HEK293 (cell line): ENCODE results near the gene SLC7A14.

Experiments used
- CTCF ChIA-PET: fragments of 350-600 bp; formaldehyde crosslinking; extraction: SDS; loops from one replicate; lab custom pipeline; 2021; ENCODE audit warnings: antibody characterized with exemption; lab: Yijun Ruan, JAX
- POLR2A ChIA-PET: fragments of 300-600 bp; formaldehyde crosslinking; extraction: SDS; loops from one replicate; lab custom pipeline; 2020; ENCODE audit warnings: antibody characterized with exemption, inconsistent platforms; lab: Yijun Ruan, JAX
- H3K27ac ChIP-seq: fragments of 200-500 bp; sonication (Bioruptor generic); 2 replicates; pipeline ENCODE4 v1.5.1; 2014; ENCODE audit warnings: low read depth, low read length, control low read depth, inconsistent platforms; ENCODE audit errors: extremely low read depth
- H3K36me3 ChIP-seq, 2 experiments: fragments of 200-500 bp in 1 of 2; sonication (Bioruptor generic) in 1 of 2; 1 replicate in 1 of 2; 2 replicates in 1 of 2; pipeline ENCODE4 v1.5.1; 2014 to 2017; ENCODE audit warnings: inconsistent platforms in 2 of 2, low read length in 2 of 2; ENCODE audit not compliant: control insufficient read depth in 2 of 2, insufficient read depth in 1 of 2
- H3K4me1 ChIP-seq: fragments of 200-500 bp; sonication (Bioruptor generic); 2 replicates; pipeline ENCODE4 v1.5.1; 2014; ENCODE audit warnings: mild to moderate bottlenecking, low read length, inconsistent platforms; ENCODE audit not compliant: control insufficient read depth, insufficient read depth
- H3K4me3 ChIP-seq: 2 replicates; pipeline ENCODE4 v1.5.1; 2011; ENCODE audit warnings: low read depth, mild to moderate bottlenecking, control low read depth, low read length, moderate library complexity
- H3K9me3 ChIP-seq: fragments of 200-500 bp; sonication (Bioruptor generic); 2 replicates; pipeline ENCODE4 v1.5.1; 2014; ENCODE audit warnings: low read depth, low read length, inconsistent platforms; ENCODE audit not compliant: control insufficient read depth, insufficient read depth
- GFI1B ChIP-seq: fragments of 450-650 bp; formaldehyde crosslinking; IDR thresholded peaks from 2 replicates; pipeline ENCODE4 v1.5.1; 2016; ENCODE audit warnings: missing biosample characterization, missing genetic modification characterization
- GLIS2 ChIP-seq: fragments of 450-650 bp; formaldehyde crosslinking; IDR thresholded peaks from 2 replicates; pipeline ENCODE4 v1.5.1; 2016; ENCODE audit warnings: missing biosample characterization, missing genetic modification characterization
- KLF7 ChIP-seq: fragments of 450-650 bp; formaldehyde crosslinking; IDR thresholded peaks from 2 replicates; pipeline ENCODE4 v1.5.1; 2016; ENCODE audit warnings: missing biosample characterization, missing genetic modification characterization, borderline replicate concordance
- KLF8 ChIP-seq: fragments of 450-650 bp; formaldehyde crosslinking; IDR thresholded peaks from 2 replicates; pipeline ENCODE4 v1.5.1; 2016; ENCODE audit warnings: missing biosample characterization, missing genetic modification characterization
- SP3 ChIP-seq: fragments of 450-650 bp; formaldehyde crosslinking; IDR thresholded peaks from 2 replicates; pipeline ENCODE4 v1.5.1; 2016; ENCODE audit warnings: missing biosample characterization, missing genetic modification characterization
- SP7 ChIP-seq: fragments of 450-650 bp; formaldehyde crosslinking; IDR thresholded peaks from 2 replicates; pipeline ENCODE4 v1.5.1; 2016; ENCODE audit warnings: missing biosample characterization, missing genetic modification characterization
- ZBTB21 ChIP-seq: fragments of 450-650 bp; formaldehyde crosslinking; IDR thresholded peaks from 2 replicates; pipeline ENCODE4 v1.5.1; 2017; ENCODE audit warnings: missing biosample characterization, missing genetic modification characterization
- ZFP41 ChIP-seq: fragments of 450-650 bp; formaldehyde crosslinking; IDR thresholded peaks from 2 replicates; pipeline ENCODE4 v1.5.1; 2016; ENCODE audit warnings: missing biosample characterization, missing genetic modification characterization, borderline replicate concordance
- ZNF169 ChIP-seq: fragments of 450-650 bp; formaldehyde crosslinking; IDR thresholded peaks from 2 replicates; pipeline ENCODE4 v1.5.1; 2016; ENCODE audit warnings: missing biosample characterization, missing genetic modification characterization
- ZNF19 ChIP-seq: fragments of 450-650 bp; formaldehyde crosslinking; IDR thresholded peaks from 2 replicates; pipeline ENCODE4; 2016; ENCODE audit warnings: missing biosample characterization, missing genetic modification characterization, low read depth
- ZNF248 ChIP-seq: fragments of 450-650 bp; formaldehyde crosslinking; IDR thresholded peaks from 2 replicates; pipeline ENCODE4 v1.5.1; 2017; ENCODE audit warnings: missing biosample characterization, missing genetic modification characterization
- ZNF341 ChIP-seq: fragments of 450-650 bp; formaldehyde crosslinking; IDR thresholded peaks from 2 replicates; pipeline ENCODE4; 2016; ENCODE audit warnings: low read depth, missing biosample characterization, missing genetic modification characterization
- ZNF350 ChIP-seq: fragments of 450-650 bp; formaldehyde crosslinking; IDR thresholded peaks from 2 replicates; pipeline ENCODE4 v1.5.0; 2017; ENCODE audit warnings: missing biosample characterization, mild to moderate bottlenecking, missing genetic modification characterization
- ZNF433 ChIP-seq: fragments of 450-650 bp; formaldehyde crosslinking; IDR thresholded peaks from 2 replicates; pipeline ENCODE4 v1.5.1; 2016; ENCODE audit warnings: missing biosample characterization, missing genetic modification characterization, low read depth
- ZNF501 ChIP-seq: fragments of 450-650 bp; formaldehyde crosslinking; IDR thresholded peaks from 2 replicates; pipeline ENCODE4 v1.5.1; 2016; ENCODE audit warnings: missing biosample characterization, missing genetic modification characterization
- ZNF549 ChIP-seq: fragments of 450-650 bp; IDR thresholded peaks from 2 replicates; pipeline ENCODE4 v1.5.1; 2018; ENCODE audit warnings: missing biosample characterization, missing genetic modification characterization, mild to moderate bottlenecking, inconsistent platforms, moderate library complexity
- ZNF561 ChIP-seq: fragments of 450-650 bp; IDR thresholded peaks from 2 replicates; pipeline ENCODE4 v1.5.1; 2018; ENCODE audit warnings: missing biosample characterization, missing genetic modification characterization, borderline replicate concordance
- ZNF658 ChIP-seq: fragments of 450-650 bp; formaldehyde crosslinking; IDR thresholded peaks from 2 replicates; pipeline ENCODE4; 2016; ENCODE audit warnings: missing biosample characterization, missing genetic modification characterization
- ZNF701 ChIP-seq: fragments of 450-650 bp; formaldehyde crosslinking; IDR thresholded peaks from 2 replicates; pipeline ENCODE4 v1.5.1; 2016; ENCODE audit warnings: missing biosample characterization, missing genetic modification characterization
- TF ChIP-seq, protein P1 (sequence below): fragments of 450-650 bp; formaldehyde crosslinking; IDR thresholded peaks from 2 replicates; pipeline ENCODE4 v1.5.1; 2017; ENCODE audit warnings: missing biosample characterization, missing genetic modification characterization
- TF ChIP-seq, protein P2 (sequence below): fragments of 450-650 bp; formaldehyde crosslinking; conservative IDR thresholded peaks from 2 replicates; pipeline ENCODE4 v1.5.1; 2016; ENCODE audit warnings: low read depth, missing biosample characterization, missing genetic modification characterization
- TF ChIP-seq, protein P3 (sequence below): fragments of 450-650 bp; formaldehyde crosslinking; IDR thresholded peaks from 2 replicates; pipeline ENCODE4 v1.5.1; 2016; ENCODE audit warnings: missing biosample characterization, missing genetic modification characterization

SLC7A14 gene

GRCh38 chr3:170520996-170521395, 64.9 kb downstream of the SLC7A14 start:
- H3K9me3 ChIP-seq = no peaks in the 10 kb centered on the region
- no peak overlapping the region for H3K4me3 ChIP-seq
- H3K36me3 ChIP-seq = no peaks in the 10 kb centered on the region
- ChIA-PET CTCF (interaction anchor here (0.6 kb wide), 1 partner anchor 18 kb away, joined by 3 read pairs; no protein-coding TSS in a partner anchor), POLR2A (no interaction called here)
- TF ChIP-seq ZNF701 (tag by site-specific recombination) (no peak), ZNF350 (tag by site-specific recombination) (no peak), ZNF549 (no peak), ZNF169 (tag by site-specific recombination) (no peak), ZBTB21 (tag by site-specific recombination) (no peak), SP7 (tag by site-specific recombination) (no peak), ZNF561 (no peak)
- TF ChIP-seq, protein P1, sequence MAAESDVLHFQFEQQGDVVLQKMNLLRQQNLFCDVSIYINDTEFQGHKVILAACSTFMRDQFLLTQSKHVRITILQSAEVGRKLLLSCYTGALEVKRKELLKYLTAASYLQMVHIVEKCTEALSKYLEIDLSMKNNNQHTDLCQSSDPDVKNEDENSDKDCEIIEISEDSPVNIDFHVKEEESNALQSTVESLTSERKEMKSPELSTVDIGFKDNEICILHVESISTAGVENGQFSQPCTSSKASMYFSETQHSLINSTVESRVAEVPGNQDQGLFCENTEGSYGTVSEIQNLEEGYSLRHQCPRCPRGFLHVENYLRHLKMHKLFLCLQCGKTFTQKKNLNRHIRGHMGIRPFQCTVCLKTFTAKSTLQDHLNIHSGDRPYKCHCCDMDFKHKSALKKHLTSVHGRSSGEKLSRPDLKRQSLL (tag by site-specific recombination) = no peak
- H3K27ac ChIP-seq = no peak overlapping the region
- H3K4me1 ChIP-seq = peaks cover 3% of the 10 kb centered on the region; the same call in 1 of the 2 replicates

DNA sequence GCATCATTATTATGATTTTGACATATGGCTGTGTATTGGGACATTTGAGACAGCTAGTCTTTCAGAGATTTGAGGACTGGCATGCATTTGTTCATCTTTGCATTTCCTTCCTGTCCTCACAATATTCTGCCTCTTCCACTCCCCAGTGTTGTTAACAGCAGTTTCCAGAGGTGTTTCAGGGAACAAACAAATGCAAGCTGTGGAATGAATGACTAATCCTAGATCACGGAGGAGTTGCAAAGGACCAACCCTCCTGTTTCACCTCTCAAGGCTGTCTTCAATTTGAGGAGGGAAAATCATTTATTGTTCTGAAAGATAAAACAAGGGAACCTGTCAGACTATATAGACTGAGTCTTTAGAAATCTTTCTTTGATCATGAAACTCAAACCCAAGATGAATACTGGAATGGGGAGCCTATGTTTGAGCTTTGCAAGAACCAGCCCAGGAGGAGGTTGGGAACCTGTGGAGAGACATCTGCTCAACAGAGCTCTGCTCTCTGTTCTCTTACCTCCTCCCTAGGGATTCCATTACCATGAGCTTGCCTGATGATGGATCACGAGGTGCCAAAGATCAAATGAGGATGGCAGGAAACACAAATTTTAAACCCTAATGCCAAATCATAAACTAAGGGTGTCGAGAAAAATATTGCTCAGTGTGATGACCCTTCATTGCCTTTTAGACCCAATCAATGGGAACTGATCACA, 68.5 kb downstream of the SLC7A14 start:
- TF ChIP-seq ZNF433 (tag by site-specific recombination) (no peak), ZNF658 (tag by site-specific recombination) (no peak), ZNF19 (tag by site-specific recombination) (no peak), ZFP41 (tag by site-specific recombination) (no peak), KLF7 (tag by site-specific recombination) (no peak), GLIS2 (tag by site-specific recombination) (no peak), ZNF248 (tag by site-specific recombination) (no peak), ZNF501 (tag by site-specific recombination) (no peak), GFI1B (tag by site-specific recombination) (no peak), KLF8 (no peak), SP3 (tag by site-specific recombination) (no peak), ZNF341 (tag by site-specific recombination) (no peak)
- TF ChIP-seq, protein P2, sequence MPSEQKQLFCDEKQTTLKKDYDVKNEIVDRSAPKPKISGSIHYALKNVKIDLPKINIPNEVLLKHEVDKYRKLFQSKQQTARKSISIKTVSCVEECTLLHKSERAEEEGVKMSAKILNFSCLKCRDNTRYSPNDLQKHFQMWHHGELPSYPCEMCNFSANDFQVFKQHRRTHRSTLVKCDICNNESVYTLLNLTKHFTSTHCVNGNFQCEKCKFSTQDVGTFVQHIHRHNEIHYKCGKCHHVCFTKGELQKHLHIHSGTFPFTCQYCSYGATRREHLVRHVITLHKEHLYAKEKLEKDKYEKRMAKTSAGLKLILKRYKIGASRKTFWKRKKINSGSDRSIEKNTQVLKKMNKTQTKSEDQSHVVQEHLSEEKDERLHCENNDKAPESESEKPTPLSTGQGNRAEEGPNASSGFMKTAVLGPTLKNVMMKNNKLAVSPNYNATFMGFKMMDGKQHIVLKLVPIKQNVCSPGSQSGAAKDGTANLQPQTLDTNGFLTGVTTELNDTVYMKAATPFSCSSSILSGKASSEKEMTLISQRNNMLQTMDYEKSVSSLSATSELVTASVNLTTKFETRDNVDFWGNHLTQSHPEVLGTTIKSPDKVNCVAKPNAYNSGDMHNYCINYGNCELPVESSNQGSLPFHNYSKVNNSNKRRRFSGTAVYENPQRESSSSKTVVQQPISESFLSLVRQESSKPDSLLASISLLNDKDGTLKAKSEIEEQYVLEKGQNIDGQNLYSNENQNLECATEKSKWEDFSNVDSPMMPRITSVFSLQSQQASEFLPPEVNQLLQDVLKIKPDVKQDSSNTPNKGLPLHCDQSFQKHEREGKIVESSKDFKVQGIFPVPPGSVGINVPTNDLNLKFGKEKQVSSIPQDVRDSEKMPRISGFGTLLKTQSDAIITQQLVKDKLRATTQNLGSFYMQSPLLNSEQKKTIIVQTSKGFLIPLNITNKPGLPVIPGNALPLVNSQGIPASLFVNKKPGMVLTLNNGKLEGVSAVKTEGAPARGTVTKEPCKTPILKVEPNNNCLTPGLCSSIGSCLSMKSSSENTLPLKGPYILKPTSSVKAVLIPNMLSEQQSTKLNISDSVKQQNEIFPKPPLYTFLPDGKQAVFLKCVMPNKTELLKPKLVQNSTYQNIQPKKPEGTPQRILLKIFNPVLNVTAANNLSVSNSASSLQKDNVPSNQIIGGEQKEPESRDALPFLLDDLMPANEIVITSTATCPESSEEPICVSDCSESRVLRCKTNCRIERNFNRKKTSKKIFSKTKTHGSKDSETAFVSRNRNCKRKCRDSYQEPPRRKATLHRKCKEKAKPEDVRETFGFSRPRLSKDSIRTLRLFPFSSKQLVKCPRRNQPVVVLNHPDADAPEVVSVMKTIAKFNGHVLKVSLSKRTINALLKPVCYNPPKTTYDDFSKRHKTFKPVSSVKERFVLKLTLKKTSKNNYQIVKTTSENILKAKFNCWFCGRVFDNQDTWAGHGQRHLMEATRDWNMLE (tag by site-specific recombination) = no peak
- TF ChIP-seq, protein P3, sequence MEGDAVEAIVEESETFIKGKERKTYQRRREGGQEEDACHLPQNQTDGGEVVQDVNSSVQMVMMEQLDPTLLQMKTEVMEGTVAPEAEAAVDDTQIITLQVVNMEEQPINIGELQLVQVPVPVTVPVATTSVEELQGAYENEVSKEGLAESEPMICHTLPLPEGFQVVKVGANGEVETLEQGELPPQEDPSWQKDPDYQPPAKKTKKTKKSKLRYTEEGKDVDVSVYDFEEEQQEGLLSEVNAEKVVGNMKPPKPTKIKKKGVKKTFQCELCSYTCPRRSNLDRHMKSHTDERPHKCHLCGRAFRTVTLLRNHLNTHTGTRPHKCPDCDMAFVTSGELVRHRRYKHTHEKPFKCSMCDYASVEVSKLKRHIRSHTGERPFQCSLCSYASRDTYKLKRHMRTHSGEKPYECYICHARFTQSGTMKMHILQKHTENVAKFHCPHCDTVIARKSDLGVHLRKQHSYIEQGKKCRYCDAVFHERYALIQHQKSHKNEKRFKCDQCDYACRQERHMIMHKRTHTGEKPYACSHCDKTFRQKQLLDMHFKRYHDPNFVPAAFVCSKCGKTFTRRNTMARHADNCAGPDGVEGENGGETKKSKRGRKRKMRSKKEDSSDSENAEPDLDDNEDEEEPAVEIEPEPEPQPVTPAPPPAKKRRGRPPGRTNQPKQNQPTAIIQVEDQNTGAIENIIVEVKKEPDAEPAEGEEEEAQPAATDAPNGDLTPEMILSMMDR (tag by site-specific recombination) = no peak
- ChIA-PET CTCF (no interaction called here), POLR2A (no interaction called here)
- Histone ChIP-seq H3K36me3 (no peaks in the 10 kb centered on the region), H3K9me3 (no peaks in the 10 kb centered on the region), H3K4me1 (0 out of 2 replicates have a peak, but pooled peaks cover 3% of the 10 kb centered on the region), H3K4me3 (no peak overlapping the region), H3K27ac (no peak overlapping the region)
